ENCODE data around the gene UFM1.
A peak's percentile ranks its signal among the peaks of the same experiment; 100 is the strongest.
"Not testable (repeated sequence)": the region's sequence is repeated elsewhere in the genome, so short reads cannot be mapped to it uniquely, and the experiment has no call there.

UFM1 gene

GRCh38 chr13:38349390-38350113 lies at the start of gene UFM1:
Gene UFM1 (plus strand): TSS chr13:38349851. CDS start chr13:38349920, 69 bp downstream.
- peak within 1 kb of the TSS; percentile 86 for H3K27ac ChIP-seq
- peak; percentile 78 for DNase-seq (ENCODE audit: low read depth, low spot score)

GRCh38 chr13:38301236-38301635 lies 48.4 kb upstream of the UFM1 start:
- H3K27ac ChIP-seq, result no peak overlapping the region
- DNase-seq (ENCODE audit: low read depth, low spot score), result no peak

GRCh38 chr13:38303816-38304320 lies 45.8 kb upstream of the UFM1 start:
- no peak for DNase-seq (ENCODE audit: low read depth, low spot score)
- H3K27ac ChIP-seq, result no peak overlapping the region

GRCh38 chr13:38308736-38309135 lies 40.9 kb upstream of the UFM1 start:
- peak overlapping the region; percentile 91 for H3K27ac ChIP-seq
- peak; percentile 96 for DNase-seq (ENCODE audit: low read depth, low spot score)

DNA sequence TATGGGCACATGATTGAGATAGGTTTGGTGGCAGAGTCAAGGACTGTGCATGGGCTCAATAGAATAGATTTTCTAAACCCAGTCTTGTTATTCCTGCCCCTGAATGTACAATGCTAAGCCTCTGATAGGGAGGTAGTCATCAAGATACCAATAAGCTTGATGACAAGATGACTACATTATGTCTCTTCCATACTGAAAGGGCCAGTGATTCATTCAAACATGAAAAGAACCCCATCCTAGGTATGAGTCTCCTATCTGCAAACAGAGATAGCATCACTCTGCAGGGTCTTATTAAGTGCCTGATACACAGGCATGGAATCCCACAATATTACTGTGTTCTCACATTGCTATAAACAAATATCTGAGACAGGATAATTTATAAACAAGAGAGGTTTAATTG lies 40.3 kb upstream of the UFM1 start:
- H3K27ac ChIP-seq, result peak overlapping the region; percentile 91
- DNase-seq (ENCODE audit: low read depth, low spot score), result peak; percentile 69

GRCh38 chr13:38311175-38311574 lies 38.5 kb upstream of the UFM1 start:
- DNase-seq (ENCODE audit: low read depth, low spot score); H3K27ac ChIP-seq: not testable (repeated sequence)

- no peak overlapping the region for H3K27ac ChIP-seq
- DNase-seq (ENCODE audit: low read depth, low spot score), result no peak
Observed at GRCh38 chr13:38316129-38316528, 33.5 kb upstream of the UFM1 start.

DNA sequence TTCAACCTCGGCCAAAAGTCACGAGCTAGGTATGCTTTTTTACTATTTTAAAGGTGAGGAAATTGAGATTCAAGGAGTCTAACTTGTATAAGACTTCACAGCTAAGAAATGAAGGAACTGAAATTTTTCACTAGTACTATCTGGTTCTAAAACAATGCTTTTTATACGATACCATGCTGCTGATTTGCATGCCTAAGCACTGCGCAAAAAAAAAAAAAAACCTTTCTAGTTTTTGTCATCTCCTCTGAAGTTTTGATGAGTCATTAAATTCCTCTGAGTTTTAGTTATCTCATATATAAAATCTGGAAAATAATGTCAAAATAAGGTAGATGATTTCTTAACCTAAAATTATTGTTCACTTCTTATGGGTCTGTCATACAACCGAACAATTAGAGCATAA lies 28.0 kb upstream of the UFM1 start:
- DNase-seq (ENCODE audit: low read depth, low spot score), result no peak

DNA sequence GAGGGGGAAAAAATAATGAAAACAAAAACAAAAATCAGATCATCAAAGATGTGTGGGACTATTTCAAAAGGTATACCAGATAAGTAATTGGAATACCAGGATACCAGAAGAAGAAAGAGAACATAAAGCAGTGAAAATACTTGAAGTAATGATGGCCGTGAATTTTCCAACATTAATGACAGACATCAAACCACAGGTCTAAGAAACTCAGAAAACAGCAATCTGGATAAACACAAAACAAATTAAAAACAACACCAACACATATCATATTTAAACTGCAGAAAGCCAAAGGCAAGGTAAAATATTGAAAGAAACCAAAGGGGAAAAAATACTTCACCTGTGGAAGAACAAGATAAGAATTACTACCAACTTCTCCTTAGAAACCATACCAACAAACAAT lies 24.2 kb upstream of the UFM1 start:
- no peak for DNase-seq (ENCODE audit: low read depth, low spot score)
- H3K27ac ChIP-seq, result no peak overlapping the region

More for the DNA sequence above, 28.0 kb upstream of the UFM1 start:
- no peak overlapping the region for H3K27ac ChIP-seq

DNA sequence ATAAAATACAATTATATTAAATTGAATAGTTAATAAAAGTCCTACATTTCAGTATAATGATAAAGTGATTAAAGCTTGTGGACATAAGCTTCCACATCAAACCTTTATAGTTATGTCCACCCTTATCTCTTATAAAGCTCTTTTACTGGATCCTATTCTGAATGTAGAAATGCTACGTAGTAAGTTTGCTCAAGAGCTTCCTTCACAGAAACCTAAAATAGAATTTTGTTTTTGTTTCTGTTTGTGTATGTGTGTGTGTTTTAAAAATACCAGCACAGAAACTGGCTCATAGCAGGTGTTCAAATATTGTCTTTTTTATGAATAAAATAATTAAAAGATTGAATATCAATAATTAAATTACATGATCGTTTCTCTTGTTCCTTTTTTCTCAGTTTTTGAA lies 21.0 kb upstream of the UFM1 start:
- H3K27ac ChIP-seq, result no peak overlapping the region
- no peak for DNase-seq (ENCODE audit: low read depth, low spot score)

DNA sequence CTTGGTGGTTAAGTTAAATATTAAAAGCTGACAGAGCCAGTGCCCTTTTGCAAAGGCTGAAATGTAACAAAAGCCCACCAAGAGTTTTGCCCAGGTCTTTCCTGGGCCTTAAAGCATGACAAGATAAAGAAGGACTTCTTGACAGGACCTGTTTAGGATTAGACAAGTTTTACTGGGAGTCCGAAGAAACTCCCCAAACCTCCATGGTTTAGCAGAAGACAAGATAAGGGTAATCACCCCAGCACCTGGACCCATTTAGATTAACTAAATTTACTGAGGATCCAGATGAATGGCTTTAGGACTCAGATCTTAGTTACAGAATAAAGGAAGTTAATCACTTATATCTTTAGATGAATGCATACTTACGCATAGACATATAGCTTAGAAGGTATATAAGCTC lies 14.8 kb upstream of the UFM1 start:
- DNase-seq (ENCODE audit: low read depth, low spot score), result no peak
- no peak overlapping the region for H3K27ac ChIP-seq

- H3K27ac ChIP-seq, result no peak overlapping the region
- no peak for DNase-seq (ENCODE audit: low read depth, low spot score)
Observed at GRCh38 chr13:38338089-38338488, 11.6 kb upstream of the UFM1 start.

DNA sequence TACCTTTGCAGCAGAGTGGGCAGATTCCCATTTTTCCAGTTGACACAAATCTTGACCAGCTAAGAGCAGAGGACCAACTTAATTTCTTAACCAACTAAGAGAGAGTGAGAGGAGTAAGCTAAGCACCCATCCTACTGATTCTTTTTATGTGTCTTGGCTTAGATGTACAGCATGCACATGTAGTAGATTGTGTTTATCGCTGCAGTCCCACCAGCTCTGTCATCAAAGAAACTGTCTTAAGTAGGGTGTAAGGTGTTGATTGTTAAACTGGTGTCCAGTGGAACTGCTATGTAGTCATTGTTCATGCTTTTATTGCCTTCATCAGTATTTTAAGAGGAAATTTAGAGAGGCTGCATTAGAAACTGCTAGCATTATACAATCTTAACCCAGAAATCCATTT lies 9.0 kb upstream of the UFM1 start:
- H3K27ac ChIP-seq, result no peak overlapping the region
- DNase-seq (ENCODE audit: low read depth, low spot score), result no peak

DNA sequence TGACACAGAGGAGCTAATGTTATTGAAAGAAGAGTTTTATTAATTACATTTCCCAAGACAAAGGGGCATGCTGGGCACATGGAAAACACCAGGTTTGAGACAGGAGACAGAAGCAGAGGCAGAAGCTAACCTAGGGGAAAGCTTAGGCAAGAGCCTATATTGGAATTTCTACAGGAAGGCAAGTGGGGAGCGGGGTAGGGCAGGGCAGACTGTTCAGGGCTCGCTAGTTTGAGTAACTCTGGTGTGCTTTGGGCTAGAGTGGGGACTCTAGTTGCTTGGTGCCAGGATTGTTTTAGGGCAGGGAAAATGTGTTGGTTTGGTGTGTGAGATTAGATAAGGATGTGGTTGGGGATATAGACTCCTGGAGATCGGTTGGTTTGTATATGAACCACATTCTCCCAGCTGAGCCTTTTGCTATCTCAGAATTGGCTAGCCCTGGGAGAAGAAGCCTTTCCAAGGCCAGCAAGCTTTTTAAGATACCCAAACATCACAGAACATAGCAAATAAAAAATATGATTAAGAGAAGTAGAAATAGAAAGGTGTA lies 8.4 kb upstream of the UFM1 start:
- no peak for DNase-seq (ENCODE audit: low read depth, low spot score)
- no peak overlapping the region for H3K27ac ChIP-seq

DNA sequence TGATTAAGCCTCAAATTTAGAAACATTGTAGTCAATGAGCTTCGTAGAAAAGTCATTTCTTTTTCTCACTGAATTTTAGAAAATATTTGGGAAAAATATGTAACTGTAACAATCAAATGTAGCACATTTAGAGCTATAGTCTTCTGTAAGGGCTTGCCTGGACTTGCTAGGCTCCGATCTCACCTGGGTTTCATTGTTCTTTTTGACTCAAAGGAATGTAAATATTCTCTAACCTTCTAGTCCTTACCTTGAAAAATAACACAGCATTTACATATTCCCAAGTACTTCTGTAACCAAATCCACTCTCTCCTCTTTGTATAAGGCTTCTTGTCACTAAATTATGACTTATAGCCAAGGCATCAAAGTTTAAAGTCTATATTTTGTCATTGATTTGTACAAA lies 2.9 kb upstream of the UFM1 start:
- peak overlapping the region; percentile 86 for H3K27ac ChIP-seq
- no peak for DNase-seq (ENCODE audit: low read depth, low spot score)

- no peak for DNase-seq (ENCODE audit: low read depth, low spot score)
- H3K27ac ChIP-seq, result peak overlapping the region; percentile 86
Observed at GRCh38 chr13:38348861-38349389, 726 bp upstream of the UFM1 start.

GRCh38 chr13:38350114-38350617 lies 515 bp downstream of the UFM1 start:
- H3K27ac ChIP-seq, result peak overlapping the region; percentile 86
- DNase-seq (ENCODE audit: low read depth, low spot score), result no peak

GRCh38 chr13:38355595-38356119 lies 6.0 kb downstream of the UFM1 start:
- DNase-seq (ENCODE audit: low read depth, low spot score), result no peak
- no peak overlapping the region for H3K27ac ChIP-seq

GRCh38 chr13:38358684-38359083 lies 9.0 kb downstream of the UFM1 start:
- no peak for DNase-seq (ENCODE audit: low read depth, low spot score)
- no peak overlapping the region for H3K27ac ChIP-seq

GRCh38 chr13:38361542-38362262 lies 12.1 kb downstream of the UFM1 start:
- DNase-seq (ENCODE audit: low read depth, low spot score), result no peak
- H3K27ac ChIP-seq, result no peak overlapping the region

DNA sequence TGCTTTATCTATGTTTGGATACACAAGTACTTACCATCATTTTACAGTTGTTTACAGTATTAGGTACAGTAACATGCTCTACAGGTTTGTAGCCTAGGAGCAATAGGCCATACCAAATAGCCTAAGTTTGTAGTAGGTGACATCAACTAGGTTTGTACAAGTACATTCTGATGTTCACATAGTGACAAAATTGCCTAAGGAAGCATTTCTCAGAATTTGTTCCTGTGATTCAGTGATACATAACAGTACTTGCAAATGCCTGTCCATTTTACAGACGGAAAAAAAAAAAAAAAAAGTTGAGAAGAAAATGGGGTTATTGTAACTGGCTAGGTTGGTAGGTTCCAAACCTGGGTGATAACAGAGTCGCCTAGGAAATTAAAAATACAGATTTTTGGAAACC lies 13.6 kb downstream of the UFM1 start:
- no peak overlapping the region for H3K27ac ChIP-seq
- DNase-seq (ENCODE audit: low read depth, low spot score), result no peak
